Coronary artery (tissue), 2 donors: ENCODE results near the gene PIGQ.

Experiments
- DNase-seq: peaks from one replicate; pipeline ENCODE4 v3.0.0-alpha.2; 2017; ENCODE audit warnings: low spot score
- H3K27ac ChIP-seq, 2 donors: fragments of 200-600 bp; sonication (generic); one replicate each; pipeline ENCODE4 v1.5.1; 2016 to 2019
- H3K4me3 ChIP-seq: fragments of 200-600 bp; sonication (generic); 2 replicates; pipeline ENCODE4 v1.5.1; 2016; ENCODE audit warnings: mild to moderate bottlenecking, moderate library complexity
- CTCF ChIP-seq: fragments of 200-600 bp; sonication (generic); IDR thresholded peaks from one replicate; pipeline ENCODE4 v1.5.1; 2019; ENCODE audit warnings: antibody characterized with exemption

Gene PIGQ

DNA sequence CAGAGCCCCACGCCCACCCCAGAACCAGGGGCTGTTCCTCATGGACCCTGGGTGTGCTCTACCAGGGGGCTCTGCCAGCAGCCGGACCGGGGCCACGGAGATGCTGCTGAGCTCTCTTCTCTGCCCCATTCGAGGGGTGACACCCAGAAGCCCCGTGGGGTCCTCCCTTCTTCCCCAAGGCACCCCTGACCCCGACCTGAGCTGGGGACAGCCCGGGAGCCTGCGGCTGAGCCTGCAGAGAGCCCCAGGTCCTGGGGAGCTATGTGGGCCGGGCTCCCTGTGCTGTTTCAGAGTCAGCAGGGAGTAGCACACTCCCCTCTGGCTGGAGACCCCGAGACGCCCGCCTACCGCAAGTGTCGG, 10.8 kb upstream of the PIGQ start:
- TF ChIP-seq CTCF: no peak
- Histone ChIP-seq H3K27ac (no peak overlapping the region), H3K4me3 (no peak overlapping the region)
- no peak for DNase-seq

DNA sequence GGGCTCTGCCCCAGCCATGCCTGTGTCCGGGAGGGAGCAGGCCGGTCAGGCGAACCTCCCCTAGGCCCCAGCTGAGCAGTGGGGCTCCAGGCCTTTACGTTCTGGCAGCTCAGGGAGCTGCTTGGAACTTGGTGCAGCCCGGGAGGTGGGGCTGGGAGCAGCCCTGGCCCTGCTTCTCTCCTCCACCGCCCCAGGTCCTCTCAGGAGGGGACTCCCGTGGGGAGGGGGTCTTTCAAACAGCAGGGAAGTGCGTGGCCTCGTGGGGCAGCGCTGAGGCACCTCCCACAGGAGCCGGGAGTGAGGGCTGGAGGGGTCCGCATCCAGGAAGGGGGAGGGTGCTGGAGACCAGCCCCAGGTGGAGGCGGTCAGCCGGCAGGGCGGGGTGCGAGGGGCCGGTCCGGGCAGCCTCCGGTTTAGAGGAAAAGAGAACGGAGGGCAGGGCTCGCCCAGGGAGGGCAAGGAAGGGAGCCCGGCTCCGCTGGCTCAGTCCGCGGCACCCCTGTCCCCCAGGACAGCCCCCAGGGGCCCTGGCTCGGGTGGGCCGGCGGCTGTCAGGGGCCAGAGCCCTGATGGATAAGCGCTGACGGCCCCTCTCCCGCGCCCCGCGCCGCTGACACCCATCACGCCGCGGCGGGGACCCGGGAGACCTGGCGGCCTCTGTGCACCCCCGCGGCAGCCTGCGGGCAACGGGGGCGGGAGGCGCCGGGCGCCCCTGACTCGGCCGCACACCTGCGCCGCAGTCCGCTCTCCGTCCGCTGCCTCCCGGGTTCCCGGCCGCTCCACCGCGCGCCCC, 10.2 kb upstream of the PIGQ start:
- DNase-seq: no peak
- TF ChIP-seq CTCF: no peak
- peak overlapping the region; percentile 50 for H3K4me3 ChIP-seq

DNA sequence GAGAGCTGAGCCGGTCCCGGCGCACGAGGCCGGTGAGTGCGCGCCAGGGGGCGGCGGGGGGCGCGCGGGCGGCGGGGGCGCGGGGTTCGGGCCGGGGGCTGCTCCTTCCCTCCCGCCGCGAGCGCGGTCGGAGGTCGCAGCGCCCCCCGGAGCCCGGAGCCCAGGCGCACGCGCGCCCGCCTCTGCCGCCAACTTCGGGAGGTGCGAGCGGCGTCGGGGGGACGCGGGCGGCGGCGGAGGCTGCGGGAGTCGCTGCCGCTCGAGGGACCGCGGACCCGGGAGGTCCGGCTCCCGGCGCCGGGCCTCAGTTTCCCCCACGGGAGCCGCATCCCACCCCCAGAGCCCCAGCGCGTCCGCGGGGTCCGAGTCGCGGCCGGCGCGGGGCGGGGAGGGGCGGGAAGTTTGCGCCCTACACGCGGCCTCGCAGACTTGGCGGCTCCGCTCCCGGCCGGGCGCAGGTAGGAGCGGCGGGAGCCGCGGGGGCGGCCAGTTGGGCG, 9.5 kb upstream of the PIGQ start, which contains the start of gene PRR35:
Gene PRR35 (plus strand): TSS at position 191 of the 497 bp plus-strand sequence. CDS start 2,901 bp downstream, outside the sequence.
- TF ChIP-seq CTCF: no peak
- no peak within 1 kb of the TSS for H3K27ac ChIP-seq
- no peak for DNase-seq
- peak within 1 kb of the TSS; percentile 50 for H3K4me3 ChIP-seq

More for the DNA sequence above, 10.2 kb upstream of the PIGQ start:
- H3K27ac ChIP-seq: no peak overlapping the region

DNA sequence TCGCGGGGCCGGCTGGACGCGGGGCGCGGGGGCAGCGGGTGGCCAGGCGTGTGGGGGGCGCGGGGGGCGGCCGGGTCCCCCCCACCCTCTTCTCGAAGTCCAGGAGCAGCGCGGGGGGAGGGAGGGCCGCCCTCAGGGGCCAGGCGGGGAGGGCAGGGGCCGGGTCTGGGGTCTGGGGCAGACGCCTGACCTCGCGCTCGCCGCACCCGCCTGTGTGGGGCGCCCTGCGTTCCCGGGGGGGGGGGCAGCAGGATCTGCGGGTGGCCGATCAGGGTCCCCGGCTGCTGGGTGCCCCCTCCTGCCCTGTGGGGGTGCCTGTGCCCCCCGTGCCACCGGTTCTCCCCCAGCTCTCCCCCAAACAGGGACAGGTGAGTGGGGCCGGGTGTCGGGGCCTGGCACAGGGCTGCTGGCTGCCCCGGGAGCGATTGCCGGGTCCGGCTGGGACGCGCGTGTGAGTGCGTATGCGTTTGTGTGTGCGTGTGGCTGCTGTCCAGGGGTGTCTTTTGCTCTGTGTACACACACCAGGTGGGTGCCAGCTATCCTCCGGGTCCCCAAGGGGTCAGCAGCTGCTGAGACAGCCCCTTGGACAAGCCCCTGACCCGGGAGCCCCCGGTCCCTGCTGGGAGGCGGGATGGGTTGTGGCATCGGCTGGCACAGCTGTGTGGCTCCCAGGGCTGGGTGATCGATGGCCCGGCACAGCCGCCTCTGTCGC, 8.9 kb upstream of the PIGQ start:
- no peak for DNase-seq
- Histone ChIP-seq H3K27ac (no peak overlapping the region), H3K4me3 (no peak overlapping the region)
- TF ChIP-seq CTCF: no peak

DNA sequence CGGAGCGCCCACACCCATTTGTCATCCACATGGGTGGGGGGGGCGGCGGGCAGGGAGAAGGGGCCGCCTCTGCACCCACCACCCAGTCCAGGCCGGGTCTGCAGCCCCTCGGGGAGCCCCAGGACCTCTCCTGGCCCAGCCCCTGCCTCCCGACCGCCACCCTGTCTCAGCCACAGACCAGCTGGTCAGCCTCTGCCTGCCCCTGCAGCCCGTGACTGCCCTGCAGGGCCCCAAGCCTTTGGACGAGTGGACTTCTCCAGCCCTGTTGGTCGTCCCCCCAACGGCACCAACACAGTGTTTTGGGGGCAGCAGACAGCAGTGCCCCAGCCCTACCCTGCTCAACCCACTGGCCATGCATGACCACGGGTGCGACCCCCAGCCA, 8.4 kb upstream of the PIGQ start:
- TF ChIP-seq CTCF: no peak
- no peak for DNase-seq
- no peak overlapping the region for H3K4me3 ChIP-seq
- no peak overlapping the region for H3K27ac ChIP-seq

DNA sequence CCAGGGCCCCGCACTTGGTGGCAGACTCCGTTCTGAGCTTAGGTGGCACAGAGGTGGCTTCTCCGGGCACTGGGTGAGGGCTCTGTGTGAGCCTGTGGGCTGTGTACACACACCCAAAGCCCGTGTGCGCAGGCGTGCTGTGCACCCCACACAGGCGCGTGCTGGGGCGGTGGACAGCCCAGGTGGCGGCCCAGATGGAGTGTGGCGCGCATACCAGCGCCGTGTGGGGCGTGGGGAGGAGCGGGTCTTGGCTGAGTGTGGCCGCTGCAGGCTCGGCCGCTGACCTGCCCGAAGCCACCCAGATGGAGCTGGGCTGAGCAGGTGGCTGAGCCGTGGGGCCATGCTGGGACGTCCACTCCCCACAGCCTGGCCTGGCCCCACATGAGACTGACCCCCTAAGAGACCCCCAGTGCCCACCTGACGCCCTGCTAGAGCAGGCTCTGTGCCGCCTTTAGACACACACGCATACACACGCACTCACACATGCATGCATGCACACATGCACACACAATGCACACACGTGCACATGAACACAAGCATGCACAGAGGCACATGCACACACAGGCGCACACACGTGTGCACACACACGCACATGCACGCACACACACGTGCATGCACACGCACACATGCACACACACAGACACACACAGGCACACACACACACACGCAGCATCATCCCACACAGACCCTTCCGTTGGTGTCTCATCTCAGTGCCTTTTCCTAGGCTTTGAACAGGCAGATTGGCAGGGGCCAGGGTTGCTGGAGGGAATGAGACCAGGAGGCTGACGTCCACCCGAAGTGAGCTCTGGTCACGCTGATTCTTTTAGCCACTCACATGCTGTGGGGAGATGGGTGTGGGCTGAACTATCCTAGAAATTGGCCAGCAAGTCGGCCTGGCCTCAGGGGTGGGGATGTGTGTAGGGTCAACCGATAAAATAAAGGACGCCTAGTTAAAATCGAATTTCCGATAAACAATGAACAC, 7.5 kb upstream of the PIGQ start:
- no peak for TF ChIP-seq CTCF
- DNase-seq: no peak
- no peak overlapping the region for H3K27ac ChIP-seq

More for the DNA sequence above, 7.5 kb upstream of the PIGQ start:
- no peak overlapping the region for H3K4me3 ChIP-seq
